ENCODE measurements around the gene PTPRR. TPM values are rescaled to one million over a fixed set of nuclear protein-coding genes. Genes with fewer than 3 reads are reported as not detected.

The PTPRR gene
- polyA plus RNA-seq, 3 donors, result 0.58 to 0.68 (median 0.59) TPM

- DNase-seq, result no peak
Observed at GRCh38 chr12:70796989-70797388, 123.5 kb downstream of the PTPRR start.

DNA sequence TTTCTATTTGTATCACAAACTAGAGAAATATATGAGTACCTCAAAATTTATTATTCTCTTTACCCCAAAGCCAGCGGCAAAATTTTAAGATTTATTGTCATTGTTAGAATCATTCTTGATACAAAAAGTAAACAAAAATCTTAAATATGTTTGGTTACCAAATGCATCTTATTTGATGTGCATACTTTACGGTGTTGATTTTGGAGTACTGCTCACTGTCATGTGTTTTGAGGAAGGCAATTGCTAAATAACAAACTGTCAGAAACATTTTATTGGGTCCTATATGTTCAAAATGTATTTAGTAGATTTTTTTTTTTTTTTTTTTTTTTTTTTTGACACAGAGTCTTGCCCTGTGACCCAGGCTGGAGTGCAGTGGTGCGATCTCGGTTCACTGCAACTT is 124.9 kb downstream of the PTPRR start:
- DNase-seq, result no peak

DNA sequence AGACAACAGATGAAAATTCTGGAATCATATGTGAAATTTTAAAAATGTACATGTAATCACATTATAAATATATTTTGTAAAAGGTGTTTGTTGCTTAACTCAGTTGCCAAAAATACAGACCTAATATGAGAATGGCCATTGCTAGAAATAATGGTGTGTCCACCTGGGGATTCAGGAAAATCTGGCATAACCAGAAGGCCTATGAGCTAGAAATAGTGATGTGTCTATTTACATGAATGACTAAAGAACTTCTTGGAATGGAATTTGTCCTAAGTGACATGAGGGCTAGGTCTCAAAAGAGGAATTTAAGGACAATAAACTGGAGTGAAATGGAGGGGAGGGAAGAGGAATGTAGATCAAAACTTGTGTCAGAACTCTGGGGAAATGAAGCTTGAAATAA is 126.4 kb downstream of the PTPRR start:
- no peak for DNase-seq

- DNase-seq, result no peak
Observed at GRCh38 chr12:70788774-70789173, 131.8 kb downstream of the PTPRR start.

DNA sequence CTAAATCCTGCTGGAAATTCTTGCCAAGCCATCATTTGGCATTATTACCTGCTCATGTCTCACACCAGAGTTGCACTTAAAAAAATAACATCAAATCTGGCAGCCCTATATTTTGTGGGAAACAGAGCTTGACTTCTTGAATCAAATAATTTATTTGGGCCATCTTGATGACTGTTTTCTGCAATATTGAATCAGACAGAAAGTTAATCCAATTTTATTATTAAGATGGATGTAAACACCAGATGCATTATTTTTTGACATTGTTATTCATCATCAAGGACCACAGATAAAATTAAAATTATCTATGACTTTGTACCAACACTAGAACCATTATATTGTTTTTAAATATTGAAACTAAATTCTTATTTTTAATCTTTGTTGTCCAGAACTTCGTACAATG is 132.9 kb downstream of the PTPRR start:
- no peak for DNase-seq

DNA sequence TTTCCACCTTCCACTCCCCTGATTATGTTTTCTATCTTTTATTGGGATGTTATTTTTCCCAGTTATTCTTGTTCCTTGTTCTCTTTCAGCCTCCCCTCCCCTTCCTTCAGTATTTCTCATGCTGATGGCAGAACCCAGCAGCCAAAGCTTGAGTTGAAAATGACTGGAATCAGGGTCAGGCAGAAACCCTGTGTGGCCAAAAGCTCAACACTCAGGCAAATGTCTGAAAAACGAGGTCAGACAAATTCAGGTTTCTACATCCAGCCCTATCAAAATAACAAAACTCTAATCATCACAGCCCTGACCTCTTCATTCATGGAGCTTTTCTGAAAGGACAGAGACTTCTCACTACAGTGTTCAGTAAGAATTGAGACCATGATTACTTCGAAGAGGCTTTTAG is 134.6 kb downstream of the PTPRR start:
- DNase-seq, result no peak

- DNase-seq, result no peak
Observed at GRCh38 chr12:70784042-70784668, 136.4 kb downstream of the PTPRR start.

- no peak for DNase-seq
Observed at GRCh38 chr12:70783455-70783854, 137.1 kb downstream of the PTPRR start.

GRCh38 chr12:70779250-70779649 is 141.3 kb downstream of the PTPRR start:
- DNase-seq, result no peak

DNA sequence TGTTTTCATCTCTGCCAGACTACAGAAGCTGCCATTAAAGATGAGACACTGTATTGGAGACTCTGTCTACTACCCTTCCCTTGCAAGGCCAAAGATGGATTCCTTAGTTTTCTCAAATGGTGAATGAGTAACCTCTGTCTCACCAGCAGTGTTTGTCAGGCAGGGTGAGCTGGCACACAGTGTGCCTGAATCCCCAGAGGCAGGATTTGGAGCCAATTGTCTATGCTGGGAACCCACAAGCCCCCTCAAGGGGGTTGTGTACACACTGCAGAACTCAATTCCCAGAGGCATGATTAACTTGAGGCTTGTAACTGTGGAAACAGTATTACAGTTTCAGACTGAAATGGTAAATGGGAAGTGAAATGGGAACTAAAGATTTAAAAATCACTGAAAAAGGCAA is 146.5 kb downstream of the PTPRR start:
- DNase-seq, result no peak

- DNase-seq, result no peak
Observed at GRCh38 chr12:70772836-70773235, 147.7 kb downstream of the PTPRR start.

- DNase-seq, result no peak
Observed at GRCh38 chr12:70771581-70771980, 149.0 kb downstream of the PTPRR start.

GRCh38 chr12:70763666-70764065 is 156.9 kb downstream of the PTPRR start:
- DNase-seq, result no peak

GRCh38 chr12:70762000-70762399 is 158.5 kb downstream of the PTPRR start:
- no peak for DNase-seq

DNA sequence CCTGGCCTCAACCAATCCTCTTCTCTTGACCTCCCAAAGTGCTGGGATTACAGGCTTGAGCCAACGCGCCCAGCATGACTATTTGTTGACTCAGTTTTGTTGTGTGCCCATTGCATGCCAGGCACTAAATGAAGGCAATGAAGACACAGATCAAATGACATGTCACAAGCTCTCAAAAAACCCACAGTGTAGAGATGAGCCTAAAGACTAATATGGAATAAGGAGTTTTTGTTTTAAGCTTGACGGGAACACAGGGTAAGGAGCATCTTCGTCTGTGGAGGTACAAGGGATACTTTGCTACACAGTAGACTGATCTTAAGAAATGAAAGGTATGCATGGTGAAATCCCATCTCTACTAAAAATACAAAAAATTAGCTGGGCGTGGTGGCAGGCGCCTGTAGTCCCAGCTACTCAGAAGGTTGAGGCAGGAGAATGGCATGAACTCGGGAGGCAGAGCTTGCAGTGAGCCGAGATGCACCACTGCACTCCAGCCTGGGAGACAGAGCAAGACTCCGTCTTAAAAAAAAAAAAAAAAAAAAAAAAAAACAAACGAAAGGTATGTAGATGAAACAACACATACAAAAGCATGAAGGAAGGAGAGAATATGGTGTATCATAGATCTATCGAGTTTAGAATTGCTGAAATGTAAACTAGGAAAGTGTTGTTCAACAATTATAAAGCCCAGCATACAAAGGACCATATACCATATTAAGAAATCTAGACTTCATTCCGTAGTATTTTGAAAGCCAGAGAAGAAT is 161.2 kb downstream of the PTPRR start:
- no peak for DNase-seq

DNA sequence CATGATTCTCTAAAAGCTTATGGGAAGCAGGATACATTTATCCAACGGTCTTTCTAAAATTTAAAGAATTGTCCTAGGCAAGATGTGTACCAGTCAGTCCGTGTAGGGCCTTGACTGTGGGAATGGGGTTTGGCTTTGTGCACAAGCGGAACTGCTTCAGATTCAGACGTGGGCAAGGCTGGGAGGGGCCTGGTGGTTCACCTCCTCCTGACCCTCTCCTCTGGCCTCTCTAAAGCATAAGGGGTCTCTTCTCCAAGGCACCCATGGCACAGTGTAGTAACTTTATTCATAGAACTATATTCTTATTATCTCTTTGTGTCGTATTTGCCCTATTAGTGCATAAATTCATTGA is 162.1 kb downstream of the PTPRR start:
- no peak for DNase-seq

- no peak for DNase-seq
Observed at GRCh38 chr12:70757830-70758493, 162.6 kb downstream of the PTPRR start.

- no peak for DNase-seq
Observed at GRCh38 chr12:70756791-70757190, 163.7 kb downstream of the PTPRR start.

- DNase-seq, result no peak
Observed at GRCh38 chr12:70756118-70756517, 164.4 kb downstream of the PTPRR start.

DNA sequence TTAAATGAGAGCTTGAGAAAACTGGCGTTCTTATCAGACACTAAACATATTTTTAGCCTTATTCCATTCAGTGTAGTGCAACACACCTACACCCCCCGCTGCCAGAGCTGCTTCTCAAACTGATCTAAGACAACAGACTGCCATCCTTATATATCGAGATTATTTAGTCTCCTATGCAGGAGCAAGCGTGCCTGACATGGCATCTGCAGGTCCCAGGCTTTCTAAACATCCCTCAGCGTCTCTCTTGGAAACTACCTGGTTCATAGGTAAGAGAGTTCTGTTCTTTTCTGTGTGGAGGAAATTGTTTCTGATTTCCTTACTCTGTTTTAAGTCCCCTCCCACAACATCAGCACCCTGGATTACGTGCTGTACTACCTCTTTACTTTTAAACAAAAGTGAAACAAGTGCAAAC is 166.2 kb downstream of the PTPRR start:
- no peak for DNase-seq

DNA sequence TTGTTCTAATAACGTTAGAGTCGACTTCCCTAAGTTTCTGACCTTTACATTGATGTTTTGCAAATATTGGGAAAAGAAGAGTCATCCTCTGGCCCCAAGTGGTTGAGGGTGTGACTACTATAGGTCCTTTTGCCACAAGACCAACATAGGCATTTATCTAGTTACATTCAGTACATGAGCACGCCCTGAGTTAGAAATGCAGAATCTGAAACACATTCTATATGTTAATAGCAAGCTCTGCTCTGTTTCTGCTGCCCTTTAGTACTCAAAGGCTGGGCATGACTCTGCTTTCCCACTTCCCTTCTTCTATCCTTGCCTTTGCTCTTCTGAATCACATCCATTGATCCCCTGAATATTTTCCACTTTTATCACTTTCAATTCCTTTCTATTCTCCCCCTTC is 168.2 kb downstream of the PTPRR start:
- no peak for DNase-seq

GRCh38 chr12:70749931-70750330 is 170.6 kb downstream of the PTPRR start:
- no peak for DNase-seq

- DNase-seq, result no peak
Observed at GRCh38 chr12:70748809-70749208, 171.7 kb downstream of the PTPRR start.

Data from renal pelvis (tissue), 4 donors.